Superior temporal gyrus (tissue), 1 donor: ENCODE measurements around the gene ITGA4.

Source experiments
- DNase-seq: peaks from one replicate; pipeline ENCODE4 v3.0.0-alpha.2; 2016; ENCODE audit errors: extremely low spot score

Gene ITGA4

DNA sequence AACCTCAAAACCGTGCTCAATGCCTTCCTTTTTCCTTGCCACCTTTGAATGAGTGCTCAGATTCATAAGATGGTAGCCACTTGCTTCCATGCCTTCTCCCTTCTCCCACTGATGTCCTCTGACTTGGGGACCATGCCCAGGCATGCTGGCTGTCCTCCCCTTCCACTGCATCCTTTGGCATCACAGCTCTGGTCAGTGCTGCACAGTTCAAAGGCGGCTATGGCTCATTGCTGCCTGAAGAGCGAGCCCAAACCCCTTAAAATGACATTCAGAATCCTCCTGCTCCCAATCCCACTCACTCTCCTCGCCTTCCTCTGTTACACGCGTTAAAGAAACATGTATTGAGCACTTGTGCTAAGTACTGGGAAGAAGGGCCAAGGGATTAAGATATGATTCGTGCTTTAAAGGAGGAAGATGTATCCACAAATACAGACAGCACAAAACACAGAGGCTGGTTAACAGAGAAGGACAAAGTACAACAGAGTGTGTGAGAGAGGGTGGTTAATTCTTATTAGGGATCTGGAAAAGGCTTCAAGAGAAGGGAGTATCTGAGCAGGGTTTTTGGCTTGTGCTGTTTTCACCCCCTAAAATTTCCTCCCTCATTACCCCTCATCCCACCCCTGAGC, 118.0 kb downstream of the ITGA4 start:
- no peak for DNase-seq

DNA sequence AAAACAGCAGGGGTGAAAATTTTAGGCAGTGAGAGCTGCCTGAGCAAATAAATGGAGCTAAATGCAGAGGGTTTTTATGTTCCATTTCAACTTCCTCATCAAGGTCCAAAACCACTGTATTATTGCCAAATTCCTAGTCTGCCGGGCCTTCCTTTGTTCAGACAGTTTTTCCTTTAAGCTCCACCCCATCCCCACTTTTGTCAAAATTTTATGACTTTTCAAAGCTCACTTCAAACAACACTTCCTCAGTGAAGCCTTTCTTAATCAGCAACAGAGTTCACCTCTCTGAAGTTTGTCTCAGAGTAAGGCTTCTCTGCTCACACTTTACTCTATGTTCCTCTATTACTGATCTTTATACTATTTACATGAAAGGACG, 118.5 kb downstream of the ITGA4 start:
- no peak for DNase-seq

DNA sequence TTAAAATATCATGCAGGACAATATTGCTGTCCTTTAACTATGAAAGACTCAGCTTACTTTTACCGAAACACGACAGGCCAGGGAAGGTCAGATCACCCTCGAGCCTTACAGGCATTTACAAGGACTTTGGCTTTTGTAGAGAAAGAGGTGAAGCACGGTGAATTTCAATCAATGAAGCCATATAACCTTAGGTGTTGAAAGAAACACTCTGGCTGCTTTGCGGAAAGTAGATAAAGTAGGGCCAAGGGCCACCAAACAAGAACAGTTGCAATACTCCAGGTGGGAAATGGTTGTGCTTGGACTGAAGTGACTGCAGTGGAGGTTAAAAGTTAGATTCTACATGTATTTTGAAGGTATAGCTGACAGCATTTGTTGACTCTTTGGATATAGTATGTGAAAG, 119.2 kb downstream of the ITGA4 start:
- DNase-seq: no peak

DNA sequence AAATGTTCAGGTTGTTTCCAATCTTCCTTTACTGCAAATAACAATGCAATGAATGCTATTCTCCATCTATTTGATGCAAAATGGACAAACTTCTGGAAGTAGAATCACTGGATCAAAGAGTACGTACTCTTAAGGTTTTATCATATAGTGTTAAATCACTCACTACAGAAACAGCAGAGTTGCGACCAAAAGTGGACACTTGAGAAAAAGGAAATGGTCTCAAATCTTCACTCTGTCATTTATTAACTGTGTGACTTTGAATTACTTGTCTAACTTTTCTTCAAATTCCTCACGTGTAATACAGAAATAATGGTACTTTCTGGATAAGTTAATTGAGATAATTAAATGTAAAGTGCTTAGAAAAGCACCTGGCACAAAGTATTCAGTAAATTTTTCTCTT, 121.6 kb downstream of the ITGA4 start:
- no peak for DNase-seq

DNA sequence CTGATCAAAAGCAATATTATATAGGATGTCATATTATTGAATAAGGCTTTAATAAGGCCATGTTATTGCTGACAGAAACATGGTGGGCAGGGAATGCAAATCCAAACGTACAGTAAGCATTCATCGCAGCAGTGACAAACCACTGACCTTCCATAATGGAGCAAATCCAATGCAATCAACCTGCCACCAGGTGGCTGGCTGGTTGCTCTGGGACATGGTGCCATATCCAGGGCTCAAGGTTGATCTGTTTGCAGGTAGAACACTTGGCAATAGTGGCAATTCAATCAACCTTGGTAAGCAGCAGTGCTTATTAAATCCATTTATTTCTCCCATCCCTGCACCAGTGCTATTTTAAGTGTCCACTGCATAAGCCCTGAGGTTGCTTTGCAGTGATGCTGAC, 124.3 kb downstream of the ITGA4 start:
- no peak for DNase-seq

DNA sequence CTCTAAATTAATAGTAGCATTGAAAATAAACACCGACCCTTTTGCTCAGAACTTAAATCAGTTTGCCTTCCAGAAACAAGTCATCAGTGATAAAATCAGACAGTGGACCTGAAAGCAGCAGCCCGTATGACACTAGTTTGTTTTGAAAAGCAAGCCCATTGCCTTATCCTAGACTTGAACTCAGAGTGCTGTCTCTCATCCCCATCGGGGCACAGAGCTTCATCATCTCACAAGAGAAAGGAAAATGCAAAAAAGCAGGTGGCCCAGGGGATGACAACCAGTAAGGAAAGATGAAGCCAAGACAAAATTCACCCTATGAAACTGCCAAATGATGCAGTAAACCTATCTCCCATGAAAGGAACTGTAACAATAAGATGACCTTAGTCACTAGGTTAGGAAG, 128.5 kb downstream of the ITGA4 start:
- DNase-seq: no peak
